Chondrocyte (in vitro differentiated cells): ENCODE measurements around the gene SESN1. TPM values are rescaled to one million over a fixed set of nuclear protein-coding genes. Genes with fewer than 3 reads are reported as not detected.

Experiments used
- DNase-seq: peaks from one replicate; pipeline ENCODE4 v3.0.0; 2021; ENCODE audit warnings: mixed read lengths, low spot score
- H3K27ac Mint-ChIP-seq: one replicate; pipeline ENCODE4 v1.8.0; 2021; ENCODE audit warnings: mild to moderate bottlenecking, moderate library complexity, mixed read lengths; ENCODE audit not compliant: unreplicated experiment
- H3K27me3 Mint-ChIP-seq: 2 replicates; pipeline ENCODE4 v1.8.0; 2021; ENCODE audit warnings: low read depth, mixed read lengths
- H3K36me3 Mint-ChIP-seq: 2 replicates; pipeline ENCODE4 v1.8.0; 2021; ENCODE audit warnings: low read depth, mixed read lengths
- H3K4me1 Mint-ChIP-seq: 2 replicates; pipeline ENCODE4 v1.8.0; 2021; ENCODE audit warnings: low read depth, mild to moderate bottlenecking, mixed read lengths
- H3K4me3 Mint-ChIP-seq: one replicate; pipeline ENCODE4 v1.8.0; 2021; ENCODE audit warnings: mild to moderate bottlenecking, moderate library complexity, mixed read lengths; ENCODE audit not compliant: unreplicated experiment
- H3K9me3 Mint-ChIP-seq: 2 replicates; pipeline ENCODE4 v1.8.0; 2021; ENCODE audit warnings: low read depth, mixed read lengths
- total RNA-seq: library from RNA; stranded (reverse); gene quantifications from 3 replicates; pipeline ENCODE4 v1.2.1, GENCODE V29; 2021
- TF ChIP-seq, protein P1 (sequence below): fragments of 200-600 bp; sonication (generic); IDR thresholded peaks from 2 replicates; pipeline ENCODE4 v1.5.0; 2021; ENCODE audit warnings: antibody characterized with exemption, mild to moderate bottlenecking, moderate library complexity

SESN1 gene
- total RNA-seq, 1 donor from 2014 or later = 9.5 TPM

DNA sequence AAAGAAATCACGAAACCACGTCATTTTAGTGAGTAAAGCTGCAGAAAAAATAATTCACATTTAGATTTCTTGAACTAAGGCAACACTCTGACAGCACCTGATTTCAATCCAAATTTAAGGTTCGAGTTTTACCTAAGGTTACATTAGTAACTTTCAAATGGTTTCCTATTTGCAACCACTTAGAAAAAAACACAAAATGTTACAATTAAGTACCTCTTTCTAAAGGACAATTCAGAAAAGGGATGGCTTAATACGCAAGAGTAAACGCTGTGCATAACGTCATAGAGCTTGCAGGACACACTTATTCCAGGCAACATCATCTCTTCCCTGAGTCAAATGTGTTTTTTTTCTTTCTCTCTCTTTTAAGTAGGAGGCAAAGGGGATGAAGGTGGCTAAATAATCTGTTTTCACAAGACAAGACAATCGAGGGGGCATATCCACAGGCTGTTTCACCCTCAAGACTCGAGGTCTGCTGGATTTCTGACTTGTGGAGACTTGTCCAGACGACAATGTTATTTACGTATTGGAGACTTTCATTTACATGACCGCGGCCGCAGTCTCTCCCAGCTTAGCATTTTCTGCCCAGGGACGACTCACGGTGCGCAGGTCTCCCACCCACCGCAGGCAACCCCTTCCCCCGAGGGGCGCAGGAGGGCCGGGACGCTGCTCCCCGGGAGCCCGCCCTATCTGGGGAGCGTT lies 86.0 kb downstream of the SESN1 start:
- Mint-ChIP-seq H3K27me3 (no peaks in the 10 kb centered on the region), H3K9me3 (no peaks in the 10 kb centered on the region), H3K4me1 (peaks cover 26% of the 10 kb centered on the region), H3K27ac (peak overlapping the region; percentile 87), H3K36me3 (no peaks in the 10 kb centered on the region), H3K4me3 (peak overlapping the region; percentile 80)
- TF ChIP-seq, protein P1, sequence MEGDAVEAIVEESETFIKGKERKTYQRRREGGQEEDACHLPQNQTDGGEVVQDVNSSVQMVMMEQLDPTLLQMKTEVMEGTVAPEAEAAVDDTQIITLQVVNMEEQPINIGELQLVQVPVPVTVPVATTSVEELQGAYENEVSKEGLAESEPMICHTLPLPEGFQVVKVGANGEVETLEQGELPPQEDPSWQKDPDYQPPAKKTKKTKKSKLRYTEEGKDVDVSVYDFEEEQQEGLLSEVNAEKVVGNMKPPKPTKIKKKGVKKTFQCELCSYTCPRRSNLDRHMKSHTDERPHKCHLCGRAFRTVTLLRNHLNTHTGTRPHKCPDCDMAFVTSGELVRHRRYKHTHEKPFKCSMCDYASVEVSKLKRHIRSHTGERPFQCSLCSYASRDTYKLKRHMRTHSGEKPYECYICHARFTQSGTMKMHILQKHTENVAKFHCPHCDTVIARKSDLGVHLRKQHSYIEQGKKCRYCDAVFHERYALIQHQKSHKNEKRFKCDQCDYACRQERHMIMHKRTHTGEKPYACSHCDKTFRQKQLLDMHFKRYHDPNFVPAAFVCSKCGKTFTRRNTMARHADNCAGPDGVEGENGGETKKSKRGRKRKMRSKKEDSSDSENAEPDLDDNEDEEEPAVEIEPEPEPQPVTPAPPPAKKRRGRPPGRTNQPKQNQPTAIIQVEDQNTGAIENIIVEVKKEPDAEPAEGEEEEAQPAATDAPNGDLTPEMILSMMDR = no peak
- DNase-seq = no peak

DNA sequence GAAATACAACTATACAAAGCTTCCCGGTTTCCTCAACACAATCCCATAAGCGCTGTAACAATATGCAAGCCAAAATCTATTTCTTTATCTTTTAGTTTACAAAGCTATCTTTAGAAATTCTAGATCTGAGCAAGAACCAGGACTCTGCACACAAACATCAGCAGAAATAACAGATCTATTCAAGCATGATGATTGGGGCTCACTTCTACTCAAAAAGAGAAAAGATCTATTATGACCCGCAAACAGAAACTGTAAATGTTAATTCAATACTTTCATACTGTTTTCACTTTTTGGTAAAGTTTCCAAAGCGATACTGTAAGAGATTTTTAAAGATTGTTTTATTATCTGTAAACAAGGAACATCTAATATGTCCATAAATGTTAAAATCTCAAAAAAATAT lies 86.6 kb downstream of the SESN1 start:
- Mint-ChIP-seq H3K4me1 (peaks cover 26% of the 10 kb centered on the region), H3K27ac (no peak overlapping the region), H3K4me3 (peak overlapping the region; percentile 80), H3K27me3 (no peaks in the 10 kb centered on the region), H3K36me3 (no peaks in the 10 kb centered on the region), H3K9me3 (no peaks in the 10 kb centered on the region)
- TF ChIP-seq, protein P1 = no peak
- no peak for DNase-seq

DNA sequence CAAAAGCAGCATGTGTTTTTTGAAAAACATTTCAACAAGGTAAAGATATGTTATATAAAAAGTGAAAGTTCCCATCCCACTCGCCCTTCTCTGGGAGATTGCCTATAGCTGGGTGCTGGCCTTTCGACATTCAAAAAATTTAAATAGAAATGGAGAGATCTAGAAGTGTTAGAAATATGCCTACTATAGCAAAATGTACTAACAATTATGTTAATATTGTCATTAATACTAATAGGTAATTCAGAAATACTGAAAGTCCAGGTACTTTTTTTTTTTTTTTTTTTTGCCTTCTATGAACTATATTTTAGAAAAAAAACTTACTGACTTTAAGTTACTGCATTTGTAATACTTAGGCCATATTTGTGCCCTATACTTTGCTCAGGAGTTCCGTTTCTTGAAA lies 87.1 kb downstream of the SESN1 start:
- Mint-ChIP-seq H3K27me3 (no peaks in the 10 kb centered on the region), H3K4me3 (peak overlapping the region; percentile 80), H3K27ac (no peak overlapping the region), H3K9me3 (no peaks in the 10 kb centered on the region), H3K4me1 (peaks cover 26% of the 10 kb centered on the region), H3K36me3 (no peaks in the 10 kb centered on the region)
- TF ChIP-seq, protein P1 = no peak
- DNase-seq = no peak

DNA sequence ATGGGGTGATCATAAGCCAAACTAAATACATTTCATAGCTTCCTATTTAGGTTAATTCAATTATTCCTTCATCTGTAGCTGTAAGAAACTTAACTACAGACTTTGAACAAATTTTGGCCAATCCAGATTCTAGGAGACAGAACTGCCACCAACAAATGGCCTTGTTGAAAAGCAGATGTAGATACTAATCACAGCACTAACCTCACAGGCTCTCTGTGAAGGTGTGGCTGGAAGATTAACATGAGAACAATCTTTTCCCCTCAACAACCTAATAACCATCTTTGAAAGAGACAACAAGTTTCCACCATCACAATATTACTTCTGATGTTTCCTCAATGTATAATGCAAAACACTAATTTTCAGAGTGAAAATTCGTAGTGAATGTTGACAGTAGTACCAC lies 87.8 kb downstream of the SESN1 start:
- H3K4me3 Mint-ChIP-seq = no peak overlapping the region
- peaks cover 28% of the 10 kb centered on the region for H3K4me1 Mint-ChIP-seq
- no peak overlapping the region for H3K27ac Mint-ChIP-seq
- no peaks in the 10 kb centered on the region for H3K9me3 Mint-ChIP-seq
- H3K36me3 Mint-ChIP-seq = no peaks in the 10 kb centered on the region
- no peak for DNase-seq
- TF ChIP-seq, protein P1 = no peak
- H3K27me3 Mint-ChIP-seq = no peaks in the 10 kb centered on the region

DNA sequence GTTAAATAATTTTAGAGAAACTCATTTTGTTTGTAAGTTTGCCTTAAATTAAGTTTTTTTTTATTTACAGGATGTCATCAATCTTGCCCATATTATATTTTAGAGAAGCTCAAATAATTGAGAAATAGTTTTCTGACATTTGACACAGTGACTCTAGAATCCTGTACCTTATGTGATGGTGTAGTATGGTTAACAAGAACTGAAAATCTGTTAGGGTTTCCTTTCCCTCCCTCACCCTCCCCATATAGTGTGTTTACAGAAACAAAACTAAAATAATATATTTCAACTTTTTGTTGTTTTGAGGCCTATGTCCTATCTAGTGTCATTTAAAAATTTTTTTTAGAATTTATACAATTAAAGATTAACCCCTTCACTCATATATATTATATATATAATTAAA lies 91.8 kb downstream of the SESN1 start:
- H3K9me3 Mint-ChIP-seq = no peaks in the 10 kb centered on the region
- peaks cover 3% of the 10 kb centered on the region for H3K36me3 Mint-ChIP-seq
- peaks cover 17% of the 10 kb centered on the region for H3K4me1 Mint-ChIP-seq
- no peak overlapping the region for H3K27ac Mint-ChIP-seq
- no peaks in the 10 kb centered on the region for H3K27me3 Mint-ChIP-seq
- TF ChIP-seq, protein P1 = no peak
- no peak for DNase-seq
- H3K4me3 Mint-ChIP-seq = no peak overlapping the region
